Endothelial cell of umbilical vein (primary cell): ENCODE data around the gene SLC15A3. TPM values are rescaled to one million over a fixed set of nuclear protein-coding genes. Genes with fewer than 3 reads are reported as not detected.

Experiments used
- BruUV-seq: library from RNA; stranded (reverse); fragments of 400-500 nt; replicated peaks from 2 replicates; lab custom pipeline; 2021; lab: Mats Ljungman, UMichigan
- CTCF ChIA-PET: fragments of 300-600, 350-600 bp; sonication (Branson Sonifier 250); formaldehyde crosslinking; loops from one replicate; lab custom pipeline; 2021; ENCODE audit warnings: antibody characterized with exemption, inconsistent platforms; lab: Charles Lee
- POLR2A ChIA-PET: fragments of 300-600, 350-600 bp; sonication (Branson Sonifier 250); formaldehyde crosslinking; loops from one replicate; lab custom pipeline; 2021; ENCODE audit warnings: antibody characterized with exemption, inconsistent platforms; lab: Charles Lee
- DNase-seq: peaks from one replicate; pipeline ENCODE4 v3.0.0-alpha.2; 2011; ENCODE audit warnings: low read depth, low spot score
- FAIRE-seq: peaks from 2 replicates; lab custom pipeline; 2011; peaks lifted over from hg19 to GRCh38; lab: Jason Lieb, UNC
- H2AFZ ChIP-seq: 2 replicates; pipeline ENCODE4 v1.6.0; 2012; ENCODE audit warnings: low read depth, low read length, control low read depth, inconsistent platforms
- H3K27ac ChIP-seq: 2 replicates; pipeline ENCODE4 v1.5.1; 2011; ENCODE audit warnings: low read depth, mild to moderate bottlenecking, control low read depth, low read length, moderate library complexity; ENCODE audit not compliant: insufficient read depth
- H3K27me3 ChIP-seq, 2 experiments: 2 replicates each; pipeline versions ENCODE4 v1.6.0 to v1.6.1; 2011; ENCODE audit warnings: low read length in 2 of 2, mixed read lengths in 1 of 2; ENCODE audit not compliant: control insufficient read depth in 2 of 2, insufficient read depth in 2 of 2
- H3K36me3 ChIP-seq, 2 experiments: 2 replicates in 1 of 2; 3 replicates in 1 of 2; pipeline ENCODE4 v1.5.1; 2011; ENCODE audit warnings: low read length in 2 of 2, mild to moderate bottlenecking in 1 of 2, moderate library complexity in 1 of 2; ENCODE audit not compliant: control insufficient read depth in 2 of 2, insufficient read depth in 2 of 2; ENCODE audit errors: extremely low read depth in 1 of 2
- H3K4me1 ChIP-seq: 3 replicates; pipeline ENCODE4 v1.5.1; 2011; ENCODE audit warnings: mild to moderate bottlenecking, low read length; ENCODE audit not compliant: control insufficient read depth, insufficient read depth; ENCODE audit errors: extremely low read depth
- H3K4me2 ChIP-seq: 2 replicates; pipeline ENCODE4 v1.6.1; 2011; ENCODE audit warnings: low read length, control low read depth, mixed read lengths; ENCODE audit not compliant: insufficient read depth
- H3K4me3 ChIP-seq, 3 experiments: fragments of 200-600 bp in 1 of 3; sonication (generic), shearing (Covaris generic) in 1 of 3; replicated peaks in 1 of 3; 2 replicates each; pipeline ENCODE4 v1.5.1; 2011 to 2016; ENCODE audit warnings: control low read depth in 3 of 3, low read length in 3 of 3, mild to moderate bottlenecking in 2 of 3, inconsistent platforms in 1 of 3, low read depth in 1 of 3, moderate library complexity in 1 of 3; ENCODE audit not compliant: insufficient read depth in 1 of 3
- H3K79me2 ChIP-seq: 2 replicates; pipeline ENCODE4 v1.6.0; 2012; ENCODE audit warnings: low read length, inconsistent platforms; ENCODE audit not compliant: control insufficient read depth, insufficient read depth
- H3K9ac ChIP-seq: replicated peaks from 2 replicates; pipeline ENCODE3; 2011; ENCODE audit warnings: low read length, control low read depth; ENCODE audit not compliant: insufficient read depth; ENCODE audit errors: extremely low read depth
- H3K9me1 ChIP-seq: replicated peaks from 3 replicates; pipeline ENCODE4 v1.6.0; 2011; ENCODE audit warnings: mild to moderate bottlenecking, low read length; ENCODE audit not compliant: control insufficient read depth, insufficient read depth; ENCODE audit errors: extremely low read depth
- H3K9me3 ChIP-seq: replicated peaks from 2 replicates; pipeline ENCODE4 v1.5.1; 2012; ENCODE audit warnings: low read length, inconsistent platforms; ENCODE audit not compliant: control insufficient read depth, insufficient read depth
- H4K20me1 ChIP-seq: replicated peaks from 2 replicates; pipeline ENCODE3; 2011; ENCODE audit warnings: mild to moderate bottlenecking, low read length; ENCODE audit not compliant: control insufficient read depth, insufficient read depth; ENCODE audit errors: extremely low read depth
- CTCF ChIP-seq, 2 donors: IDR thresholded peaks; 1 replicate in 1 of 2; 2 replicates in 1 of 2; pipeline ENCODE4 v1.5.1; 2011; ENCODE audit warnings: low read length in 2 of 2, mild to moderate bottlenecking in 2 of 2, moderate library complexity in 2 of 2, control low read depth in 1 of 2, inconsistent platforms in 1 of 2, low read depth in 1 of 2; ENCODE audit not compliant: insufficient read depth in 1 of 2; ENCODE audit errors: extremely low read depth in 1 of 2
- FOS ChIP-seq: IDR thresholded peaks from 2 replicates; pipeline ENCODE4 v1.6.1; 2011; ENCODE audit warnings: mild to moderate bottlenecking, low read length, moderate library complexity, borderline replicate concordance; ENCODE audit not compliant: insufficient read depth
- dilution Hi-C: fragments of 300-500 bp; cut with MboI; formaldehyde crosslinking; loops from one replicate; pipeline ENCODE4 v1.15.0; 2019; ENCODE audit warnings: low sequenced_read_pairs; ENCODE audit not compliant: extremely low pct_ligation_motif_present
- intact Hi-C: fragments of 100-400 bp; cut with micrococcal nuclease; formaldehyde crosslinking; loops from one replicate; pipeline ENCODE4 v1.10.0; 2022
- polyA plus RNA-seq, 4 experiments: library from polyadenylated mRNA; depleted of rRNA in 3 of 4; stranded (reverse) in 3 of 4; unstranded in 1 of 4; fragments of >200 nt; gene quantifications; 2 replicates each; pipeline versions ENCODE4 v1.2.1 to v1.2.3, GENCODE V29; 2011 to 2012; ENCODE audit warnings: missing spikeins in 1 of 4
- total RNA-seq: library from RNA; stranded (reverse); gene quantifications from 2 replicates; pipeline ENCODE4 v1.2.3, GENCODE V29; 2021

The SLC15A3 gene
- total and polyA plus RNA-seq, 2 donors (not counting 3 experiments of a cell fraction or from before 2014, with no cell fraction given), result 3.3 to 4.4 TPM

GRCh38 chr11:60944490-60945294 is 7.3 kb downstream of the SLC15A3 start:
- POLR2A ChIA-PET, result no interaction called here
- intact Hi-C loops, result no loop called here

More at GRCh38 chr11:60944490-60945294, 7.3 kb downstream of the SLC15A3 start:
- Histone ChIP-seq H3K4me3 (no peak overlapping the region), H3K4me1 (no peaks in the 10 kb centered on the region), H3K9me3 (no peaks in the 10 kb centered on the region), H2AFZ (no peak overlapping the region), H3K27ac (no peak overlapping the region), H3K9ac (no peak overlapping the region), H3K79me2 (no peaks in the 10 kb centered on the region), H3K9me1 (no peaks in the 10 kb centered on the region), H3K4me2 (no peak overlapping the region), H3K27me3 (peaks cover 0 to 2% of the 10 kb centered on the region in 2 experiments), H4K20me1 (no peaks in the 10 kb centered on the region), H3K36me3 (no peaks in the 10 kb centered on the region)
- TF ChIP-seq FOS (no peak), CTCF (IDR thresholded peaks at IDR 0.05; ENCODE audit: extremely low read depth in 1 of 2, insufficient read depth in 1 of 2, low read depth in 1 of 2, low read length in 2 of 2) (peak in 1 of 2 donors; percentile 25)
- dilution Hi-C loops, result no loop called here
- no TSS peak for BruUV-seq
- CTCF ChIA-PET, result interaction anchor here (0.6 to 1.7 kb wide), 4 partner anchors 10 to 246 kb away, joined by 3 to 8 read pairs (median 4); no protein-coding TSS in a partner anchor
- FAIRE-seq (no peak), DNase-seq (no peak)
